AG20443 (cell line): ENCODE results near the gene PARK7.
"Not testable (repeated sequence)": the region's sequence is repeated elsewhere in the genome, so short reads cannot be mapped to it uniquely, and the experiment has no call there.

Experiments
- DNase-seq: peaks from one replicate; pipeline ENCODE4 v3.0.0; 2012; ENCODE audit warnings: low spot score, mixed read lengths

PARK7 gene

GRCh38 chr1:7961216-7962013 is at the start of gene PARK7:
Gene PARK7, plus strand, starts transcription at chr1:7961711. Its CDS starts 1,075 bp downstream, at chr1:7962786.
- peak; percentile 100 for DNase-seq

GRCh38 chr1:7912145-7912544 is 49.4 kb upstream of the PARK7 start:
- no peak for DNase-seq

- DNase-seq: no peak
Observed at GRCh38 chr1:7912743-7913557, 48.6 kb upstream of the PARK7 start.

- DNase-seq: no peak
Observed at GRCh38 chr1:7915826-7916500, 45.5 kb upstream of the PARK7 start.

- DNase-seq: no peak
Observed at GRCh38 chr1:7916501-7916830, 45.0 kb upstream of the PARK7 start.

GRCh38 chr1:7917971-7918370 is 43.5 kb upstream of the PARK7 start:
- not testable (repeated sequence) for DNase-seq

GRCh38 chr1:7919880-7920279 is 41.6 kb upstream of the PARK7 start:
- no peak for DNase-seq

GRCh38 chr1:7921796-7922195 is 39.7 kb upstream of the PARK7 start:
- no peak for DNase-seq

- DNase-seq: peak; percentile 29
Observed at GRCh38 chr1:7922301-7922700, 39.2 kb upstream of the PARK7 start.

GRCh38 chr1:7927061-7927460 is 34.5 kb upstream of the PARK7 start:
- DNase-seq: not testable (repeated sequence)

- DNase-seq: no peak
Observed at GRCh38 chr1:7928247-7928646, 33.3 kb upstream of the PARK7 start.

- no peak for DNase-seq
Observed at GRCh38 chr1:7929637-7930036, 31.9 kb upstream of the PARK7 start.

GRCh38 chr1:7930645-7931445 is 30.7 kb upstream of the PARK7 start:
- DNase-seq: no peak

- DNase-seq: no peak
Observed at GRCh38 chr1:7931446-7931812, 30.1 kb upstream of the PARK7 start.

- no peak for DNase-seq
Observed at GRCh38 chr1:7932524-7933138, 28.9 kb upstream of the PARK7 start.

GRCh38 chr1:7938070-7938469 is 23.4 kb upstream of the PARK7 start:
- DNase-seq: no peak

GRCh38 chr1:7940034-7940433 is 21.5 kb upstream of the PARK7 start:
- no peak for DNase-seq

- no peak for DNase-seq
Observed at GRCh38 chr1:7940745-7941436, 20.6 kb upstream of the PARK7 start, which contains the start of gene TNFRSF9. Gene TNFRSF9, minus strand, starts transcription at chr1:7940839. Its CDS starts 845 bp downstream, at chr1:7939994.

GRCh38 chr1:7941437-7941793 is 20.1 kb upstream of the PARK7 start:
- no peak for DNase-seq

GRCh38 chr1:7942214-7942921 is 19.1 kb upstream of the PARK7 start:
- DNase-seq: peak; percentile 79
